HEK293 (cell line): Measurements from ENCODE around the gene KCTD10.

Source experiments
- CTCF ChIA-PET: fragments of 350-600 bp; formaldehyde crosslinking; extraction: SDS; loops from one replicate; lab custom pipeline; 2021; ENCODE audit warnings: antibody characterized with exemption; lab: Yijun Ruan, JAX
- POLR2A ChIA-PET: fragments of 300-600 bp; formaldehyde crosslinking; extraction: SDS; loops from one replicate; lab custom pipeline; 2020; ENCODE audit warnings: antibody characterized with exemption, inconsistent platforms; lab: Yijun Ruan, JAX
- H3K27ac ChIP-seq: fragments of 200-500 bp; sonication (Bioruptor generic); 2 replicates; pipeline ENCODE4 v1.5.1; 2014; ENCODE audit warnings: low read depth, low read length, control low read depth, inconsistent platforms; ENCODE audit errors: extremely low read depth
- H3K36me3 ChIP-seq, 2 experiments: fragments of 200-500 bp in 1 of 2; sonication (Bioruptor generic) in 1 of 2; 1 replicate in 1 of 2; 2 replicates in 1 of 2; pipeline ENCODE4 v1.5.1; 2014 to 2017; ENCODE audit warnings: inconsistent platforms in 2 of 2, low read length in 2 of 2; ENCODE audit not compliant: control insufficient read depth in 2 of 2, insufficient read depth in 1 of 2
- H3K4me1 ChIP-seq: fragments of 200-500 bp; sonication (Bioruptor generic); 2 replicates; pipeline ENCODE4 v1.5.1; 2014; ENCODE audit warnings: mild to moderate bottlenecking, low read length, inconsistent platforms; ENCODE audit not compliant: control insufficient read depth, insufficient read depth
- H3K4me3 ChIP-seq: 2 replicates; pipeline ENCODE4 v1.5.1; 2011; ENCODE audit warnings: low read depth, mild to moderate bottlenecking, control low read depth, low read length, moderate library complexity
- H3K9me3 ChIP-seq: fragments of 200-500 bp; sonication (Bioruptor generic); 2 replicates; pipeline ENCODE4 v1.5.1; 2014; ENCODE audit warnings: low read depth, low read length, inconsistent platforms; ENCODE audit not compliant: control insufficient read depth, insufficient read depth
- AEBP2 ChIP-seq: fragments of 450-650 bp; formaldehyde crosslinking; IDR thresholded peaks from 2 replicates; pipeline ENCODE4 v1.5.1; 2016; ENCODE audit warnings: missing biosample characterization, missing genetic modification characterization, borderline replicate concordance
- GLIS1 ChIP-seq: fragments of 450-650 bp; formaldehyde crosslinking; IDR thresholded peaks from 2 replicates; pipeline ENCODE4 v1.5.1; 2016; ENCODE audit warnings: missing biosample characterization, missing genetic modification characterization
- ZIC2 ChIP-seq: fragments of 450-650 bp; formaldehyde crosslinking; IDR thresholded peaks from 2 replicates; pipeline ENCODE4 v1.5.1; 2016; ENCODE audit warnings: missing biosample characterization, missing genetic modification characterization
- ZNF132 ChIP-seq: fragments of 450-650 bp; formaldehyde crosslinking; IDR thresholded peaks from 2 replicates; pipeline ENCODE4 v1.5.1; 2017; ENCODE audit warnings: missing biosample characterization, missing genetic modification characterization, borderline replicate concordance
- ZNF266 ChIP-seq: fragments of 450-650 bp; formaldehyde crosslinking; IDR thresholded peaks from 2 replicates; pipeline ENCODE4 v1.5.1; 2016; ENCODE audit warnings: missing biosample characterization, missing genetic modification characterization, low read depth
- ZNF394 ChIP-seq: fragments of 450-650 bp; formaldehyde crosslinking; IDR thresholded peaks from 2 replicates; pipeline ENCODE4 v1.5.1; 2016; ENCODE audit warnings: missing biosample characterization, missing genetic modification characterization, mild to moderate bottlenecking, moderate library complexity, borderline replicate concordance
- ZNF423 ChIP-seq: fragments of 450-650 bp; formaldehyde crosslinking; IDR thresholded peaks from 2 replicates; pipeline ENCODE4 v1.5.1; 2016; ENCODE audit warnings: missing biosample characterization, missing genetic modification characterization
- ZNF521 ChIP-seq: fragments of 450-650 bp; formaldehyde crosslinking; IDR thresholded peaks from 2 replicates; pipeline ENCODE4 v1.5.1; 2017; ENCODE audit warnings: missing biosample characterization, mild to moderate bottlenecking, missing genetic modification characterization
- ZNF626 ChIP-seq: fragments of 450-650 bp; sonication (Bioruptor Pico); formaldehyde crosslinking; IDR thresholded peaks from 2 replicates; pipeline ENCODE4 v1.5.1; 2018; ENCODE audit warnings: missing biosample characterization, missing genetic modification characterization, inconsistent platforms
- ZNF664 ChIP-seq: fragments of 450-650 bp; formaldehyde crosslinking; IDR thresholded peaks from 2 replicates; pipeline ENCODE4 v1.5.1; 2016; ENCODE audit warnings: missing biosample characterization, missing genetic modification characterization
- ZSCAN16 ChIP-seq: fragments of 450-650 bp; formaldehyde crosslinking; IDR thresholded peaks from 2 replicates; pipeline ENCODE4 v1.5.1; 2016; ENCODE audit warnings: missing biosample characterization, missing genetic modification characterization
- ZSCAN30 ChIP-seq: fragments of 450-650 bp; IDR thresholded peaks from 2 replicates; pipeline ENCODE4 v1.5.1; 2018; ENCODE audit warnings: missing biosample characterization, mild to moderate bottlenecking, missing genetic modification characterization, moderate library complexity
- ZSCAN5A ChIP-seq: fragments of 450-650 bp; formaldehyde crosslinking; IDR thresholded peaks from 2 replicates; pipeline ENCODE4 v1.5.1; 2016; ENCODE audit warnings: missing biosample characterization, missing genetic modification characterization
- TF ChIP-seq, protein P1 (sequence below): fragments of 450-650 bp; formaldehyde crosslinking; IDR thresholded peaks from 2 replicates; pipeline ENCODE4 v1.5.1; 2016; ENCODE audit warnings: missing biosample characterization, missing genetic modification characterization, borderline replicate concordance
- TF ChIP-seq, protein P2 (sequence below): fragments of 450-650 bp; formaldehyde crosslinking; IDR thresholded peaks from 2 replicates; pipeline ENCODE4 v1.5.1; 2016; ENCODE audit warnings: missing biosample characterization, missing genetic modification characterization
- TF ChIP-seq, protein P3 (sequence below): fragments of 450-650 bp; formaldehyde crosslinking; IDR thresholded peaks from 2 replicates; pipeline ENCODE4 v1.5.1; 2016; ENCODE audit warnings: missing biosample characterization, missing genetic modification characterization

Gene KCTD10

DNA sequence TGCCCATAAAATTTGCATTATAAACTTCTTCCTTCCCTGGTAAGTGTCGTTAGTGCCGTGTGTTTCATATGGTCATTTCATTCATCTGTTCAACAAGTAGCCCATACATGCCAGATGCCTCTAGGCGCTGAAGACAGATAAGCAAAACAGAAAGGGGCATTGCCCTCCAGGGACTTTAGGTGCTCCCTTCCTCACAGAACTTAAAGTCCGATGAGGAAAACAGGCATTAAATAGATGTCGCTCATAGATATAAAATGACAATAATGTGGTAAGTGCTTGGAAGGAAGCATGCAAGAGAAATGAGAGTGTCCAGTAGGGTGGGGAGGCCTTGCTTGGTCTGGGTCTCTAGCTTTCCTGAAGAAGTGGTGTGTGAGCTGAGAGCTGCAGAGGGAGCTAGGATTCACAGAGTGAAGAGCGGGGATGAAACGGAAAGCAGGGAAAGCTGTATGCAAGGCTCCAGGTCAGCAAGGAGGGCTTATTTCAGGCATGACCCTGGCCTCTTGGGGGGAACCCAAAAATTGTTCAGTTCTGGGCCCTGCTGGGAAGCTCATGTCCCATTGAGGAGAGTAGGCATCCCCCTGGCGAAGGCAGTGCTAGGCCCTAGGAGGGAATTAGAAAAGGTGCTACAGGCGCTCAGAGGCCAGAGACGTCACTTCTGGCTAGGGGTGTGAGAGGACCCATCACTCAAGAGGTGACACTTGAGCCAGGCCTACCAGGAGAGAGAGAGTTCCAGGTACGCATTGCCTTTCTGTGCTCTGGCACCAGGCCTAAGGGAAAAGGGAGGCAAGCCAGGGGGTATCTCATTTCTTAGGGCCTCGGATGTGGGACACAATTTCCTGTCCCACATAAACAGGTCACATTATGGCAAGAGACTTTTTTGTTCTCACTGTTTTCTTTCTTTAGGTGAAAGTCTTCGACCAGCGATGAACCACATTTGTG, 12.2 kb upstream of the KCTD10 start (continued):
- TF ChIP-seq ZSCAN5A (tag by site-specific recombination): no peak

DNA sequence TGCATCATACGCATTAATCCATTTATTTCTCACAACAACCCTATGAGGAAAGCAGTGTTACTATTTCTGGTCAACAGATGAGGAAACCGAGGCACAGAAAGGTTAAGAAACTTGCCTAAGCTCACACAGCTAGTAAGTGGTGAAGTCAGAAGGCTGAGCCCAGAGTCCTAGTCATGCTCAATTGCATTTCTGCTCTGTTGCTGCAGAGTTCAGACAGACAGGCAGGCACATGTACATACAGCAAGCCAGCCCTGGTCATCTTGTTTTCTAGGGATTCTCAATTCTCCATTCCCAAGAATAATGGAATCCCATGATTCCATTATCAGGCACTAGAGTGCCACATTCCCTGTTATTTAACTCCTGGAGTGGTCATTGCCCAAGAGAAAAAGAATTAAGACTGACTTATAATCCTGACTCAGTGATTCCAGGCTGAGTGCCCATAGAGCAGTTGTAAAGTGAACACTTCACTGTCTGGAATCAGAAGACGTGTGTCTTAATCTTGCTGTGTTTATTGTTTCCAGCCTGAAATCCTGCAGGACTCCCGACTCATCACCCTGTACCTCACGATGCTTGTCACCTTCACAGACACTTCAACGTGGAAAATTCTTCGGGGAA, 11.1 kb upstream of the KCTD10 start:
- TF ChIP-seq ZNF423 (tag by site-specific recombination) (no peak), ZSCAN16 (no peak), ZIC2 (no peak)
- ChIA-PET POLR2A (no interaction called here), CTCF (no interaction called here)
- H3K4me1 ChIP-seq: no peaks in the 10 kb centered on the region
- no peak overlapping the region for H3K27ac ChIP-seq
- H3K9me3 ChIP-seq: no peaks in the 10 kb centered on the region
- no peak overlapping the region for H3K4me3 ChIP-seq
- H3K36me3 ChIP-seq: peaks cover 50 to 98% of the 10 kb centered on the region in 2 experiments

GRCh38 chr12:109487181-109488050, 10.3 kb upstream of the KCTD10 start:
- CTCF ChIA-PET: no interaction called here
- Histone ChIP-seq H3K36me3 (peaks cover 50 to 97% of the 10 kb centered on the region in 2 experiments), H3K27ac (no peak overlapping the region)
- TF ChIP-seq GLIS1 (no peak), ZNF521 (tag by site-specific recombination) (no peak), ZNF664 (tag by site-specific recombination) (no peak), ZNF626 (no peak), ZNF132 (tag by site-specific recombination) (no peak), AEBP2 (tag by site-specific recombination) (no peak), ZNF266 (tag by site-specific recombination) (no peak), ZSCAN30 (tag by site-specific recombination) (no peak), ZNF394 (tag by site-specific recombination) (no peak)
- TF ChIP-seq, protein P1, sequence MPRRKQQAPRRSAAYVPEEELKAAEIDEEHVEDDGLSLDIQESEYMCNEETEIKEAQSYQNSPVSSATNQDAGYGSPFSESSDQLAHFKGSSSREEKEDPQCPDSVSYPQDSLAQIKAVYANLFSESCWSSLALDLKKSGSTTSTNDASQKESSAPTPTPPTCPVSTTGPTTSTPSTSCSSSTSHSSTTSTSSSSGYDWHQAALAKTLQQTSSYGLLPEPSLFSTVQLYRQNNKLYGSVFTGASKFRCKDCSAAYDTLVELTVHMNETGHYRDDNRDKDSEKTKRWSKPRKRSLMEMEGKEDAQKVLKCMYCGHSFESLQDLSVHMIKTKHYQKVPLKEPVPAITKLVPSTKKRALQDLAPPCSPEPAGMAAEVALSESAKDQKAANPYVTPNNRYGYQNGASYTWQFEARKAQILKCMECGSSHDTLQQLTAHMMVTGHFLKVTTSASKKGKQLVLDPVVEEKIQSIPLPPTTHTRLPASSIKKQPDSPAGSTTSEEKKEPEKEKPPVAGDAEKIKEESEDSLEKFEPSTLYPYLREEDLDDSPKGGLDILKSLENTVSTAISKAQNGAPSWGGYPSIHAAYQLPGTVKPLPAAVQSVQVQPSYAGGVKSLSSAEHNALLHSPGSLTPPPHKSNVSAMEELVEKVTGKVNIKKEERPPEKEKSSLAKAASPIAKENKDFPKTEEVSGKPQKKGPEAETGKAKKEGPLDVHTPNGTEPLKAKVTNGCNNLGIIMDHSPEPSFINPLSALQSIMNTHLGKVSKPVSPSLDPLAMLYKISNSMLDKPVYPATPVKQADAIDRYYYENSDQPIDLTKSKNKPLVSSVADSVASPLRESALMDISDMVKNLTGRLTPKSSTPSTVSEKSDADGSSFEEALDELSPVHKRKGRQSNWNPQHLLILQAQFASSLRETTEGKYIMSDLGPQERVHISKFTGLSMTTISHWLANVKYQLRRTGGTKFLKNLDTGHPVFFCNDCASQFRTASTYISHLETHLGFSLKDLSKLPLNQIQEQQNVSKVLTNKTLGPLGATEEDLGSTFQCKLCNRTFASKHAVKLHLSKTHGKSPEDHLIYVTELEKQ (tag by site-specific recombination): no peak
- TF ChIP-seq, protein P2, sequence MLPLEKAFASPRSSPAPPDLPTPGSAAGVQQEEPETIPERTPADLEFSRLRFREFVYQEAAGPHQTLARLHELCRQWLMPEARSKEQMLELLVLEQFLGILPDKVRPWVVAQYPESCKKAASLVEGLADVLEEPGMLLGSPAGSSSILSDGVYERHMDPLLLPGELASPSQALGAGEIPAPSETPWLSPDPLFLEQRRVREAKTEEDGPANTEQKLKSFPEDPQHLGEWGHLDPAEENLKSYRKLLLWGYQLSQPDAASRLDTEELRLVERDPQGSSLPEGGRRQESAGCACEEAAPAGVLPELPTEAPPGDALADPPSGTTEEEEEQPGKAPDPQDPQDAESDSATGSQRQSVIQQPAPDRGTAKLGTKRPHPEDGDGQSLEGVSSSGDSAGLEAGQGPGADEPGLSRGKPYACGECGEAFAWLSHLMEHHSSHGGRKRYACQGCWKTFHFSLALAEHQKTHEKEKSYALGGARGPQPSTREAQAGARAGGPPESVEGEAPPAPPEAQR: no peak
- TF ChIP-seq, protein P3, sequence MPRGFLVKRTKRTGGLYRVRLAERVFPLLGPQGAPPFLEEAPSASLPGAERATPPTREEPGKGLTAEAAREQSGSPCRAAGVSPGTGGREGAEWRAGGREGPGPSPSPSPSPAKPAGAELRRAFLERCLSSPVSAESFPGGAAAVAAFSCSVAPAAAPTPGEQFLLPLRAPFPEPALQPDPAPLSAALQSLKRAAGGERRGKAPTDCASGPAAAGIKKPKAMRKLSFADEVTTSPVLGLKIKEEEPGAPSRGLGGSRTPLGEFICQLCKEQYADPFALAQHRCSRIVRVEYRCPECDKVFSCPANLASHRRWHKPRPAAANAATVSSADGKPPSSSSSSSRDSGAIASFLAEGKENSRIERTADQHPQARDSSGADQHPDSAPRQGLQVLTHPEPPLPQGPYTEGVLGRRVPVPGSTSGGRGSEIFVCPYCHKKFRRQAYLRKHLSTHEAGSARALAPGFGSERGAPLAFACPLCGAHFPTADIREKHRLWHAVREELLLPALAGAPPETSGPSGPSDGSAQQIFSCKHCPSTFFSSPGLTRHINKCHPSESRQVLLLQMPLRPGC: no peak

More at GRCh38 chr12:109487181-109488050, 10.3 kb upstream of the KCTD10 start:
- Histone ChIP-seq H3K4me3 (no peak overlapping the region), H3K9me3 (no peaks in the 10 kb centered on the region), H3K4me1 (no peaks in the 10 kb centered on the region)
- POLR2A ChIA-PET: no interaction called here
